K562 (cell line): ENCODE results near the gene SPATS2. TPM values are rescaled to one million over a fixed set of nuclear protein-coding genes. Genes with fewer than 3 reads are reported as not detected.

Experiments used
- FOXA3 ChIP-seq, 2 experiments: fragments of 450-650 bp in 1 of 2; sonication (generic) in 1 of 2; formaldehyde crosslinking; IDR thresholded peaks in 1 of 2; conservative IDR thresholded peaks in 1 of 2; 2 replicates each; pipeline versions ENCODE4 v1.4.0 to v1.8.0; 2020 to 2022; ENCODE audit warnings: mild to moderate bottlenecking in 2 of 2, missing genetic modification reagents in 1 of 2
- RBM17 ChIP-seq: fragments of 200-400 bp; formaldehyde crosslinking; IDR thresholded peaks from 2 replicates; pipeline ENCODE4 v1.6.1; 2017; ENCODE audit warnings: low read depth, mild to moderate bottlenecking, low read length, borderline replicate concordance
- RERE ChIP-seq: sonication (generic); formaldehyde crosslinking; IDR thresholded peaks from 2 replicates; pipeline ENCODE4 v1.8.0; 2023; ENCODE audit warnings: missing genetic modification reagents, mild to moderate bottlenecking, borderline replicate concordance
- ZFP30 ChIP-seq: fragments of 250-450 bp; sonication (Bioruptor Pico); IDR thresholded peaks from 2 replicates; pipeline ENCODE4 v1.8.0; 2022; ENCODE audit warnings: moderate library complexity, mild to moderate bottlenecking, inconsistent platforms, borderline replicate concordance
- polyA plus RNA-seq, 8 experiments: library from polyadenylated mRNA; depleted of rRNA in 4 of 8; stranded (reverse) in 5 of 8; unstranded in 3 of 8; fragments of >200 nt; fragmentation: Nextera tagmentation in 2 of 8; fragmentation: Illumina TruSeq in 1 of 8; extraction: Ambion mirVana in 2 of 8; extraction: Trizol in 1 of 8; gene quantifications; 2 replicates each; pipeline versions ENCODE4 v1.2.1 to v1.2.3, GENCODE V29; 2011 to 2014; ENCODE audit warnings: inconsistent platforms in 1 of 8, missing spikeins in 1 of 8
- total RNA-seq, 7 experiments: library from RNA; depleted of rRNA in 6 of 7; stranded (reverse); fragments of >200 nt in 6 of 7; fragmentation: Illumina TruSeq in 2 of 7; extraction: Trizol in 2 of 7; gene quantifications; 2 replicates each; pipeline versions ENCODE4 v1.2.1 to v1.2.3, GENCODE V29; 2011 to 2021; ENCODE audit warnings: low replicate concordance in 1 of 7

The SPATS2 gene
- total and polyA plus RNA-seq, 9 of the 15 experiments (the other 6 are each of a cell fraction or from before 2014, with no cell fraction given) = 5.4 to 48.2 (median 17.5) TPM

GRCh38 chr12:49543221-49543913 is 176.1 kb downstream of the SPATS2 start (continued):
- TF ChIP-seq RERE (CRISPR knock-in tag) (no peak), ZFP30 (CRISPR knock-in tag) (no peak), FOXA3 (CRISPR knock-in tag; conservative IDR thresholded peaks at IDR 0.05 in 1 of 2, IDR thresholded peaks at IDR 0.05 in 1 of 2) (no peak), RBM17 (no peak)
